HFF-Myc (cell line): ENCODE data around the gene DHRS12.

Source experiments
- DNase-seq: peaks from one replicate; pipeline ENCODE4 v3.0.0-alpha.2; 2011; ENCODE audit warnings: low read depth; ENCODE audit errors: extremely low read depth
- H3K4me3 ChIP-seq: replicated peaks from 2 replicates; pipeline ENCODE4 v1.5.1; 2011; ENCODE audit warnings: low read depth, mild to moderate bottlenecking, control low read depth, low read length
- TF ChIP-seq, protein P1 (sequence below): IDR thresholded peaks from 2 replicates; pipeline ENCODE4 v1.5.1; 2012; ENCODE audit warnings: mild to moderate bottlenecking, low read depth, low read length, control low read depth; ENCODE audit errors: missing control alignments

DHRS12 gene

DNA sequence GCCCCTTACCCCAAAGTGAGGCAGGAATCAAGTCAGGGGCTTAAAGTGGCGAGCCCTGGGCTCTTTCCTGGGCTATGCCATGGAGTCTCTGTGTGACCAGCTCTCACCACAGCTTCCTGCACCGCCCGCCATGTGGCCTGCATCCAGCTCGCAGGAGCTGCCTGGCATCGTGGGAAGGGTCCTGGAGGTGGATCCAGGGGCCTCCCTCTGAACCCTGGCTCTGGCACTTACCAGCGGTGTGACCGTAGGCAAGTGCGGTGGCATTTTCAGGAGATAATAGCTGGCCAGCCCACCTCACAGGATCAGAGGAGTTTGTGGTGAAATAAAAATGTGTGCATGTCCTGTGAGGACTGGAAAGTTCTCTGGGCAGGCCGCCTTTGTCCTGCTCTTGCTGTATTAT lies 26.0 kb downstream of the DHRS12 start:
- no peak overlapping the region for H3K4me3 ChIP-seq
- DNase-seq: no peak
- TF ChIP-seq, protein P1, sequence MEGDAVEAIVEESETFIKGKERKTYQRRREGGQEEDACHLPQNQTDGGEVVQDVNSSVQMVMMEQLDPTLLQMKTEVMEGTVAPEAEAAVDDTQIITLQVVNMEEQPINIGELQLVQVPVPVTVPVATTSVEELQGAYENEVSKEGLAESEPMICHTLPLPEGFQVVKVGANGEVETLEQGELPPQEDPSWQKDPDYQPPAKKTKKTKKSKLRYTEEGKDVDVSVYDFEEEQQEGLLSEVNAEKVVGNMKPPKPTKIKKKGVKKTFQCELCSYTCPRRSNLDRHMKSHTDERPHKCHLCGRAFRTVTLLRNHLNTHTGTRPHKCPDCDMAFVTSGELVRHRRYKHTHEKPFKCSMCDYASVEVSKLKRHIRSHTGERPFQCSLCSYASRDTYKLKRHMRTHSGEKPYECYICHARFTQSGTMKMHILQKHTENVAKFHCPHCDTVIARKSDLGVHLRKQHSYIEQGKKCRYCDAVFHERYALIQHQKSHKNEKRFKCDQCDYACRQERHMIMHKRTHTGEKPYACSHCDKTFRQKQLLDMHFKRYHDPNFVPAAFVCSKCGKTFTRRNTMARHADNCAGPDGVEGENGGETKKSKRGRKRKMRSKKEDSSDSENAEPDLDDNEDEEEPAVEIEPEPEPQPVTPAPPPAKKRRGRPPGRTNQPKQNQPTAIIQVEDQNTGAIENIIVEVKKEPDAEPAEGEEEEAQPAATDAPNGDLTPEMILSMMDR: no peak

DNA sequence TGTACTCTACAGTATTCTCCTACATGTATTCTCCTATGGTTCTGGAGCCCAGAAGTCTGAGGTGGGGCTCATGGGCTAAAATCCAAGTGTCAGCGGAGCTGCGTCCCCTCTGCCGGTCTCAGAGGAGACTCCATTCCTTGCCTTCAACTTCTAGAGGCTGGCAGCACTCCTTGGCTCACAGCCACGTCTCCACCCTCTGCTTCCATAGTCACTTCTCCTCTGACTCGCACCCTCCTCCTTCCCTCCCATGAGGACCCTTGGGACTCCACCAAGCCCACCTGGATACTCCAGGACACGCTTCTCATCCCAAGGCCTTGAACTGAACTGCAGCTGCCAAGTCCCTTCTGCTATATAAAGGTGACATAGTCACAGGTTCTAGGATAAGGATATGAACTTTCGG lies 27.8 kb downstream of the DHRS12 start:
- TF ChIP-seq, protein P1: no peak
- no peak for DNase-seq
- H3K4me3 ChIP-seq: no peak overlapping the region

DNA sequence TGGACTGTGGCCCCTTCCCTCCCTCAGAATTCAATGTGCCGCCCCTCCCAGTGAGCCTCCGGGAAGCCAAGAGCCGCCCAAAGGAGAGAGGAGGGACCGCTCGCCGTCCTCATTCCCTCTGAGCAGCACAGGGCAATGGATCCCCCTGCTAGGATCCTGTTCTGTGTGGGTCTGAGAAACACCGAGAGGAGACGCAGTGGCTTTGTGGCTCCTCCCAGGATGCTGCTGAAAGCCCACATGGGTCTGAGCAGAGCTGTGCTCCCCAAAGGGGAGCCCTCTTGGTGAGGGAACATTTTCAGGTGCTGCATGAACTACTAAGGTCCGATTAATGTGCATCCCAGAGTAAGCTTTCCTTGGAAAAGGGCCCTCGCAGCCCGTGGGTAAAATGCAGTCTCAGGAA lies 30.4 kb downstream of the DHRS12 start:
- no peak overlapping the region for H3K4me3 ChIP-seq
- no peak for DNase-seq
- TF ChIP-seq, protein P1: no peak

DNA sequence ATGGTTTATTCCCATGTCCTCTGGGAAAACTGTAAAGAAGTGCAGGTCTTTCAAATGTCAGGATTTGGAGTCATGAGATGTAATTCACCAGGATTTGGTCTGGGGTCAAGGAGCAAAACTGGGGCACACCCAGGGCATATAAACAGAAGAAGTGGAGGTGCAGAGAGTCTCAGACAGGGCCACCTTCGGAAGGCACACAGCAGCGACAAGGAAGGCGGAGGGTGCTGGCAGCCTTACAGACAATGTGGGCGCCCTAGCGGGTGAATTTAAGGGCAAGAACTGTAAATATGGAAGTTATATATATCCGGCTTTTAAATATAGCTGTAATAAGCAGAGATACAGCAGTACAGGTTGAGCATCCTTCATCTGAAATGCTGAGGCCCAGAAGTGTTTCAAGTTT lies 31.2 kb downstream of the DHRS12 start:
- no peak for DNase-seq
- no peak overlapping the region for H3K4me3 ChIP-seq
- TF ChIP-seq, protein P1: no peak

DNA sequence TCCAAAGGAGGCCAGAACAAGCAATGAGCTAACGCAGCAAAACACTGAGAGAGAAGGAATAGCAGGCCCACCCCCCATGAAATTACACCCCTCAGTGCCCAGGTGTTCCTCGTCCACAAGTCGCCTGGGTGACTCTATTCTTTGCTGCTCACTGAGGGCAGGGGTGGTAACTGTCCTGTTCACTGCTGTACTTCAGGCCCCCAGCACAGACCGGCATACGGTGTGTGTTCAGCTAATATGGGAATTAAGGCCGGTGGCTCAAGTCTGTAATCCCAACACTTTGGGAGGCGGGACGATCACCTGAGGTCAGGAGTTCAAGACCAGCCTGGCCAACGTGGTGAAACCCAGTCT lies 31.9 kb downstream of the DHRS12 start:
- DNase-seq: no peak
- TF ChIP-seq, protein P1: no peak
- H3K4me3 ChIP-seq: no peak overlapping the region

DNA sequence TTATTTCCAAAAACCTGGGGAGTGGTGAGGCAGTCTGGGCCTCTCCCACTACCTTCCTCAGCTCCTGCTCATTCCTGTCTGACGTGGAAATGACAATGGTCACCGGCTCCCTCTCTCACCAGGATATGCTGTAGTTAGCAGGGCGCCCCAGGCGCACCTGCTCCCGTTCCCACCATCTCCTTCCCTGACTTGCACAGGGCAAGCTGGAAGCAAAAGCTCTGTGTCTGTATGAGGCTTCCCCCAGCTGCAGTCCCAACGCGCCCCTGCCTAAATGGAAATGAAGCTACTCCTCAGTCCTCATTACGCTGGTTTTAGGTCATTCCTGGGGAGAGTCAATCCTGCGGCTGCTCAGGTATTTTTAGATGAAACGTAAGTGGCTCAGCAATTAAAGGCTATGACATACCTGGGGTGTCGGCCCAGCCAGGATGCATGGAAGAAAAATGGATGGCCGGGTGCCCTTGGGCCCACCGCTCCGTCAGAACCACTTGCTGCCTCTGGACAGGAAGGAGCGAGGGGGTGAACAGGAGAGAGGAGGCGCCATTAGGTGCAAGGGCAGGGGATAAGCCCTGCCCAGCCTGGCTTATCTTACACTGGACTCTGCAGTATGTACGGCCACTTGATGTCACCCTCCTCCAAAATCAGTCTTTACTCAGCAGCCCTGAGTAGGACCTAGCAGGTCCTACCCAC lies 32.4 kb downstream of the DHRS12 start:
- no peak overlapping the region for H3K4me3 ChIP-seq
- DNase-seq: no peak
- TF ChIP-seq, protein P1: no peak
